ENCODE data around the gene GPR161. TPM values are rescaled to one million over a fixed set of nuclear protein-coding genes. Genes with fewer than 3 reads are reported as not detected.
"Not testable (repeated sequence)": the region's sequence is repeated elsewhere in the genome, so short reads cannot be mapped to it uniquely, and the experiment has no call there.

The GPR161 gene
- total RNA-seq, 4 donors from 2014 or later, result 1.4 to 3.2 (median 2.3) TPM

- Histone ChIP-seq H3K9me3 (no peaks in the 10 kb centered on the region), H3K36me3 (no peaks in the 10 kb centered on the region), H3K27ac (no peak overlapping the region), H3K27me3 (no peaks in the 10 kb centered on the region), H3K4me3 (replicated peaks in 1 of 3) (no peak overlapping the region), H3K4me1 (no peaks in the 10 kb centered on the region)
- intact Hi-C loops (cut with DNase I), result no loop called here
- 64 to 89% methylated on average over 4 of the region's 4 CpGs for WGBS, 2 donors
- TF ChIP-seq CTCF (IDR thresholded peaks at IDR 0.05) (no peak), POLR2A (IDR thresholded peaks at IDR 0.05) (no peak)
- DNase-seq, result no peak
These were observed 19.2 kb upstream of the GPR161 start for GRCh38 chr1:168155910-168156309.

DNA sequence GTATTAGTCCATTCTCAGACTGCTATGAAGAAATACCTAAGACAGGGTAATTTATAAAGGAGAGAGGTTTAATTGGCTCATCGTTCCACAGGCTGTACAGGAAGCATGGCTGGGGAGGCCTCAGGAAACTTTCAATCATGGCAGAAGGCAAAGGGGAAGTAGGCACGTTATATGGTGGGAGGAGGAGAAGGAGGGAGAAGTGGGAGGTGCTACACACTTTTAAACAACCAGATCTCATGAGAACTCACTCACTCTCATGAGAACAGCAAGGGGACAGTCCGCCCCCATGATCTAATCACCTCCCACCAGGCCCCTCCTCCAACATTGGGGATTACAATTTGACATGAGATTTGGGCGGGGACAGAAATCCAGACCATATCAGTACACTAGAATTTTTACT, 18.0 kb upstream of the GPR161 start:
- H3K27ac ChIP-seq; H3K36me3 ChIP-seq; intact Hi-C loops (cut with DNase I); DNase-seq; H3K9me3 ChIP-seq; H3K4me1 ChIP-seq; H3K4me3 ChIP-seq (replicated peaks in 1 of 3); H3K27me3 ChIP-seq: not testable (repeated sequence)
- 69 to 75% methylated on average over 4 of the region's 4 CpGs for WGBS, 2 donors

DNA sequence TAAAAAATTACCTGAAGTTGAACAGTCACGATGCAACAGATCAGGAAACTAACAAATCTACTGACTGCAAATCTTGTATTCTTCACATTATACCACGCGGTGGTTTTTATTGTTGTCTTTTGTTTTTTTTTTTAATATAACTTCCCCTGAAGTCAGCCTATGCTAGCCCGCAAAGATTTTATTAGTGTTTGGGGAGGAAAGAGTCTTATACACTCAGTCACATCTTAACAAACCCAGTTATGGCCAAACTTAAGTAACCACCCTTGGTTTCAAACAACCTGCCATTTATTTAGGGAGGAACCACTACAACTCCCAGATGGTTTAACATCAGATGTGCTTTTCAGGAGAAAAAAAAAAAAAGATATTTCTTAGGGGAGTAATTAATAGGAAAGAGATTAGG, 15.2 kb upstream of the GPR161 start:
- Histone ChIP-seq H3K36me3 (no peaks in the 10 kb centered on the region), H3K9me3 (no peaks in the 10 kb centered on the region), H3K27ac (no peak overlapping the region), H3K4me1 (no peaks in the 10 kb centered on the region), H3K4me3 (replicated peaks in 1 of 3) (no peak overlapping the region), H3K27me3 (no peaks in the 10 kb centered on the region)
- 85 to 92% methylated on average over 4 of the region's 4 CpGs for WGBS, 2 donors
- intact Hi-C loops (cut with DNase I), result no loop called here
- no peak for DNase-seq
- no peak for TF ChIP-seq CTCF (IDR thresholded peaks at IDR 0.05)
- TF ChIP-seq POLR2A (IDR thresholded peaks at IDR 0.05), result no peak

GRCh38 chr1:168150283-168150682, 13.6 kb upstream of the GPR161 start:
- WGBS, 2 donors, result 91 to 94% methylated on average over 1 of the region's 1 CpG
- H3K9me3 ChIP-seq, result no peaks in the 10 kb centered on the region
- H3K27me3 ChIP-seq, result no peaks in the 10 kb centered on the region
- intact Hi-C loops (cut with DNase I), result no loop called here
- H3K4me3 ChIP-seq (replicated peaks in 1 of 3), result no peak overlapping the region
- H3K36me3 ChIP-seq, result no peaks in the 10 kb centered on the region
- peaks cover 0 to 3% of the 10 kb centered on the region in 2 donors for H3K4me1 ChIP-seq
- TF ChIP-seq CTCF (IDR thresholded peaks at IDR 0.05), result no peak
- no peak for TF ChIP-seq POLR2A (IDR thresholded peaks at IDR 0.05)
- H3K27ac ChIP-seq, result no peak overlapping the region
- DNase-seq, result no peak

GRCh38 chr1:168148916-168149315, 12.2 kb upstream of the GPR161 start:
- no peak overlapping the region for H3K27ac ChIP-seq
- H3K4me3 ChIP-seq (replicated peaks in 1 of 3), result no peak overlapping the region
- H3K9me3 ChIP-seq, result no peaks in the 10 kb centered on the region
- TF ChIP-seq POLR2A (IDR thresholded peaks at IDR 0.05) (no peak), CTCF (IDR thresholded peaks at IDR 0.05) (no peak)
- no peaks in the 10 kb centered on the region for H3K27me3 ChIP-seq
- no peaks in the 10 kb centered on the region for H3K36me3 ChIP-seq
- 67 to 72% methylated on average over 4 of the region's 4 CpGs for WGBS, 2 donors
- DNase-seq, result no peak
- intact Hi-C loops (cut with DNase I), result no loop called here
- peaks cover 0 to 3% of the 10 kb centered on the region in 2 donors for H3K4me1 ChIP-seq

GRCh38 chr1:168146626-168147025, 9.9 kb upstream of the GPR161 start:
- intact Hi-C loops (cut with DNase I), result no loop called here
- TF ChIP-seq CTCF (IDR thresholded peaks at IDR 0.05) (no peak), POLR2A (IDR thresholded peaks at IDR 0.05) (no peak)
- H3K4me3 ChIP-seq (replicated peaks in 1 of 3), result no peak overlapping the region

More at GRCh38 chr1:168146626-168147025, 9.9 kb upstream of the GPR161 start:
- H3K27me3 ChIP-seq, result no peaks in the 10 kb centered on the region
- no peaks in the 10 kb centered on the region for H3K9me3 ChIP-seq
- WGBS, 2 donors, result 82 to 84% methylated on average over 11 of the region's 11 CpGs
- no peak overlapping the region for H3K27ac ChIP-seq
- peaks cover 0 to 3% of the 10 kb centered on the region in 2 donors for H3K4me1 ChIP-seq
- DNase-seq, result no peak
- no peaks in the 10 kb centered on the region for H3K36me3 ChIP-seq
